Spleen (tissue), 11 donors: ENCODE data around the gene PHACTR4. TPM values are rescaled to one million over a fixed set of nuclear protein-coding genes. Genes with fewer than 3 reads are reported as not detected.
"Not testable (repeated sequence)": the region's sequence is repeated elsewhere in the genome, so short reads cannot be mapped to it uniquely, and the experiment has no call there.

Source experiments
- DNase-seq: peaks from one replicate; pipeline ENCODE4 v3.0.0-alpha.2; 2020
- H3K27ac ChIP-seq, 8 donors: fragments of 200-600 bp; sonication (generic) in 7 of 8; 1 replicate in 4 of 8; 2 replicates in 4 of 8; pipeline versions ENCODE4 v1.5.0 to v1.8.0; 2016 to 2021; ENCODE audit warnings: inconsistent platforms in 4 of 8, mild to moderate bottlenecking in 4 of 8, moderate library complexity in 1 of 8
- H3K27me3 ChIP-seq, 7 donors: fragments of 200-600 bp; sonication (generic) in 6 of 7; replicated peaks in 1 of 7; 1 replicate in 4 of 7; 2 replicates in 3 of 7; pipeline versions ENCODE4 v1.5.0 to v1.8.0; 2016 to 2021; ENCODE audit warnings: inconsistent platforms in 3 of 7, mild to moderate bottlenecking in 1 of 7
- H3K36me3 ChIP-seq, 6 donors: fragments of 200-600 bp; sonication (generic) in 5 of 6; 1 replicate in 4 of 6; 2 replicates in 2 of 6; pipeline versions ENCODE4 v1.5.0 to v1.8.0; 2016 to 2021; ENCODE audit warnings: inconsistent platforms in 2 of 6
- H3K4me1 ChIP-seq, 6 donors: fragments of 200-600 bp; sonication (generic) in 5 of 6; 1 replicate in 3 of 6; 2 replicates in 3 of 6; pipeline versions ENCODE4 v1.5.0 to v1.8.0; 2016 to 2021; ENCODE audit warnings: inconsistent platforms in 3 of 6
- H3K4me3 ChIP-seq, 8 donors: fragments of 200-600 bp; sonication (generic) in 7 of 8; 1 replicate in 4 of 8; 2 replicates in 4 of 8; pipeline versions ENCODE4 v1.5.0 to v1.8.0; 2016 to 2021; ENCODE audit warnings: inconsistent platforms in 4 of 8, mild to moderate bottlenecking in 4 of 8, moderate library complexity in 2 of 8
- H3K9me3 ChIP-seq, 8 donors: fragments of 200-600 bp; sonication (generic) in 7 of 8; 1 replicate in 4 of 8; 2 replicates in 4 of 8; pipeline versions ENCODE4 v1.5.0 to v1.8.0; 2016 to 2021; ENCODE audit warnings: inconsistent platforms in 4 of 8
- POLR2A ChIP-seq, 3 donors: fragments of 450-650 bp; IDR thresholded peaks; one replicate each; pipeline ENCODE4 v1.5.1; 2017; ENCODE audit warnings: antibody characterized with exemption in 3 of 3, mild to moderate bottlenecking in 1 of 3
- POLR2AphosphoS5 ChIP-seq, 3 donors: sonication (generic); formaldehyde crosslinking; IDR thresholded peaks; one replicate each; pipeline ENCODE4 v1.5.1; 2017; ENCODE audit warnings: antibody characterized with exemption in 3 of 3
- WGBS, 5 donors: extraction: QIAGEN DNeasy Blood & Tissue Kit in 3 of 5; methylation state at CpG; one replicate each; pipeline versions ENCODE4 v1.1.5 to v1.1.7; 2013 to 2018; 5-methylcytosine and 5-hydroxymethylcytosine counted together
- intact Hi-C: fragments of 100-400 bp; cut with DNase I; formaldehyde crosslinking; loops from one replicate; pipeline ENCODE4 v1.15.0; 2023; ENCODE audit warnings: low total_unique reads
- polyA plus RNA-seq, 3 donors: library from polyadenylated mRNA; stranded (reverse); fragments of 200-250 nt; gene quantifications; one replicate each; pipeline ENCODE4 v1.2.1, GENCODE V29; 2013
- total RNA-seq, 7 donors: library from RNA; depleted of rRNA in 3 of 7; stranded (reverse); fragments of >200 nt in 3 of 7; fragmentation: NEBNext Ultra II Directional in 4 of 7; extraction: Animal tissue kit (Norgen Biotek cat#: 25700) in 4 of 7; gene quantifications; one replicate each; pipeline versions ENCODE4 v1.1.0 to v1.2.1, GENCODE V29; 2016 to 2021
- TF ChIP-seq, protein P1 (sequence below), 11 experiments: fragments of 200-600 bp in 7 of 11; fragments of 450-650 bp in 4 of 11; sonication (generic) in 4 of 11; IDR thresholded peaks in 8 of 11; conservative IDR thresholded peaks in 3 of 11; 1 replicate in 7 of 11; 2 replicates in 4 of 11; pipeline versions ENCODE4 v1.4.0 to v1.8.0; 2016 to 2021; ENCODE audit warnings: antibody characterized with exemption in 11 of 11, inconsistent platforms in 4 of 11, mild to moderate bottlenecking in 1 of 11
- donor health status: healthy with polysubstance abuse.
- donor health status: DM: no; HTN: no; CAD: no; lungs with moderate emphysema.
- donor health status: DM: no; HTN: no; CAD: no.
- donor health status: Bipolar disorder and iron deficiency.
- donor health status: healthy.
- donor health status: DM: no; HTN: no; CAD: no.
- donor health status: DM: yes; HTN: yes; CAD: no.

The PHACTR4 gene
- total and polyA plus RNA-seq, 10 donors = 8.2 to 55.9 (median 31.3) TPM

GRCh38 chr1:28457678-28458077 is 88.1 kb downstream of the PHACTR4 start:
- H3K36me3 ChIP-seq = peaks cover 0 to 38% (median 16%) of the 10 kb centered on the region in 6 donors
- intact Hi-C loops = no loop called here
- peak overlapping the region in 5 of 8 donors; percentile 21 to 73 (median 66) for H3K27ac ChIP-seq
- TF ChIP-seq POLR2AphosphoS5 (IDR thresholded peaks at IDR 0.05) (no peak), POLR2A (IDR thresholded peaks at IDR 0.05) (no peak)
- TF ChIP-seq, protein P1, sequence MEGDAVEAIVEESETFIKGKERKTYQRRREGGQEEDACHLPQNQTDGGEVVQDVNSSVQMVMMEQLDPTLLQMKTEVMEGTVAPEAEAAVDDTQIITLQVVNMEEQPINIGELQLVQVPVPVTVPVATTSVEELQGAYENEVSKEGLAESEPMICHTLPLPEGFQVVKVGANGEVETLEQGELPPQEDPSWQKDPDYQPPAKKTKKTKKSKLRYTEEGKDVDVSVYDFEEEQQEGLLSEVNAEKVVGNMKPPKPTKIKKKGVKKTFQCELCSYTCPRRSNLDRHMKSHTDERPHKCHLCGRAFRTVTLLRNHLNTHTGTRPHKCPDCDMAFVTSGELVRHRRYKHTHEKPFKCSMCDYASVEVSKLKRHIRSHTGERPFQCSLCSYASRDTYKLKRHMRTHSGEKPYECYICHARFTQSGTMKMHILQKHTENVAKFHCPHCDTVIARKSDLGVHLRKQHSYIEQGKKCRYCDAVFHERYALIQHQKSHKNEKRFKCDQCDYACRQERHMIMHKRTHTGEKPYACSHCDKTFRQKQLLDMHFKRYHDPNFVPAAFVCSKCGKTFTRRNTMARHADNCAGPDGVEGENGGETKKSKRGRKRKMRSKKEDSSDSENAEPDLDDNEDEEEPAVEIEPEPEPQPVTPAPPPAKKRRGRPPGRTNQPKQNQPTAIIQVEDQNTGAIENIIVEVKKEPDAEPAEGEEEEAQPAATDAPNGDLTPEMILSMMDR (IDR thresholded peaks at IDR 0.05 in 8 of 11, conservative IDR thresholded peaks at IDR 0.05 in 3 of 11) = no peak
- H3K27me3 ChIP-seq = no peaks in the 10 kb centered on the region
- no peak for DNase-seq
- no peaks in the 10 kb centered on the region for H3K9me3 ChIP-seq
- WGBS, 5 donors = 63 to 80% (median 74%) methylated on average over 1 of the region's 1 CpG
- no peak overlapping the region for H3K4me3 ChIP-seq
- peaks cover 5 to 47% (median 25%) of the 10 kb centered on the region in 6 donors for H3K4me1 ChIP-seq

DNA sequence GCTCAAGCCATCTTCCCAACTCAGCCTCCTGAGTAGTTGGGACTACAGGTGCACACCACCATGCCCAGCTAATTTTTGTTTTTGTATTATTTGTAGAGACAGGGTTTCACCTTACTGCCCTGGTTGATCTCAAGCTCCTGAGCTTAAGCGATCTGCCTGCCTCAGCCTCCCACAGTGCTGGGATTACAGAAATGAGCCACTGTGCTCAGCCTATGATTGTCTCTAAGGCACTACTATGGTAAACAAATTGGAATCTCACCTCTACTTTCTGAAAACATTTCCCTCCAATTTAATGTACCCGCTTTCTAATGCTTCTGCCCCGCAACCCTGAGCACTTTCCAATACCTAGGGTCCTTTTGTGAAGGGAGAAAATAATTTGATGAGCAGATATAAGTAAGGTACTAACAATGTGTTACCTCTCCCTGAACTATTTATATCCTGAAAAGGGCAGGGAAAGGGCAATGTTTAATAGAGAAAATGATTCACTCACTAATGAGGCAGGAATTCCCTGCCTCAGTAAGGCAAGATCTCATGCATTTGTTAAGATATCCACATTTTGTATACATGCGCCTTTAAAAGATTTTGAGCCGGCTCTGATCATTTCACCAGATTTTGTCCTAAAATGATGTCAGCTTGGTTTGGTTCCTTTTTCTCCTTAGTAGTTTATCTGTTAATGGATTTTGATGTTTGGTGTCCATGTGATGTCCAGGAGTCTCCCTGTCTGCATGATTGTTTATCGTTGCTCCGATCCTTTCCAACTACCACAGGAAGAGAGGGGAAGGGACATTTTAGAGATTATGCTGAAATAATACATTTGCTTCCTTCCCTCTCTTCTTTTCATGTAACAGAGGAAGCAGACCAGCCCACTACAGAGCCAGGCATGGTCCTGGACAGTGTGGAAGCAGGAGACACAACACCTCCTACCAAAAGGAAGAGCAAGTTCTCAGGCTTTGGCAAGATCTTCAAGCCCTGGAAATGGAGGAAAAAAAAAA is 89.0 kb downstream of the PHACTR4 start:
- H3K4me1 ChIP-seq = peaks cover 5 to 47% (median 25%) of the 10 kb centered on the region in 6 donors
- WGBS, 5 donors = 64 to 82% (median 74%) methylated on average over 7 of the region's 7 CpGs
- peak overlapping the region in 1 of 8 donors; percentile 3 for H3K4me3 ChIP-seq
- intact Hi-C loops = no loop called here
- peak in 1 of 3 donors; percentile 40 for TF ChIP-seq POLR2AphosphoS5 (IDR thresholded peaks at IDR 0.05)
- peak in 1 of 3 donors; percentile 18 for TF ChIP-seq POLR2A (IDR thresholded peaks at IDR 0.05)
- TF ChIP-seq, protein P1 (IDR thresholded peaks at IDR 0.05 in 8 of 11, conservative IDR thresholded peaks at IDR 0.05 in 3 of 11) = no peak
- no peak for DNase-seq
- peaks cover 0 to 46% (median 18%) of the 10 kb centered on the region in 6 donors for H3K36me3 ChIP-seq
- H3K27ac ChIP-seq = peak overlapping the region in 6 of 8 donors; percentile 7 to 73 (median 45)
- H3K27me3 ChIP-seq = no peaks in the 10 kb centered on the region
- H3K9me3 ChIP-seq = no peaks in the 10 kb centered on the region

DNA sequence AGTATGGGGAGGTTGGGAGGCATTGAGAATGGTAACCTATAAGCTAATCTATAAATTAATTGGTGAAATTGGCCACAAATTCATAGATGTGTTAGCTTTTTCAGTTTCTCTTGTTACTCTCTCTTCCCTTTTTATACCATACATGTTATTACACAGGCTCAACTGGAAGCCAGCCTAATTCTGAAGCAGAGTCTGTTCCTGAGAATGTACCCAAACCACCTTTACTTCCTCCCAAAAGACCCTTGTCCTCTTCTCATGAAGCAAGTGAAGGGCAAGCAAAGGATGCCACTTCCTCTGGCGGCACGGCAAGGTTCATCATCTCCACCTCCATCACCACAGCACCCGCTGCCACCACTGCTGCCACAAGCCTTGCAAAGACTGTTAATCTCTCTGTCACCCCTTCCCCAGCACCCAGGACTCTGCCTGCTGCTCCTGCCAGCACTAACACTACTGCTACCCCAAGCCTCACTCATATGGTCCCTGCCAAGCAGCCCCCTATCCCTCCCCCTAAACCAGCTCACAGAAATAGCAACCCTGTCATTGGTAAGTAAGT is 96.8 kb downstream of the PHACTR4 start:
- peaks cover 0 to 83% (median 26%) of the 10 kb centered on the region in 6 donors for H3K36me3 ChIP-seq
- H3K27ac ChIP-seq = no peak overlapping the region
- intact Hi-C loops = no loop called here
- H3K27me3 ChIP-seq = no peaks in the 10 kb centered on the region
- no peak overlapping the region for H3K4me3 ChIP-seq
- H3K9me3 ChIP-seq = no peaks in the 10 kb centered on the region
- TF ChIP-seq, protein P1 (IDR thresholded peaks at IDR 0.05 in 8 of 11, conservative IDR thresholded peaks at IDR 0.05 in 3 of 11) = no peak
- TF ChIP-seq POLR2AphosphoS5 (IDR thresholded peaks at IDR 0.05) = no peak
- no peak for TF ChIP-seq POLR2A (IDR thresholded peaks at IDR 0.05)
- WGBS, 5 donors = 63 to 84% (median 84%) methylated on average over 3 of the region's 3 CpGs
- no peaks in the 10 kb centered on the region for H3K4me1 ChIP-seq
- DNase-seq = no peak

DNA sequence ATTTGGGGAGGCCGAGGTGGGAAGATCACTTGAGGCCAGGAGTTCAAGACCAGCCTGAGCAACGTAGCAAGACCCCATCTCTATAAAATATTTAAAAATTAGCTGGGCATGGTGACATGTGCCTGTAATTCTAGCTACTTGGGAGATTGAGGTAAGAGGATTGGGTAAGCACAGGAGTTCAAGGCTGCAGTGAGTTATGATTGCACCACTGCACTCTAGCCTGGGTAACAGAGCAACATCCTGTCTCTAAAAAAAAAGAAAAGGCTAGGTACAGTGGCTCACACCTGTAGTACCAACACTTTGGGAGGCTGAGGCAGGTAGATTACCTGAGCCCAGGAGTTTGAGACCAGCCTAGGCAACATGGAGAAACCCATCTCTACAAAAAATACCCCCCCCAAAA is 100.6 kb downstream of the PHACTR4 start:
- TF ChIP-seq POLR2A (IDR thresholded peaks at IDR 0.05) (no peak), POLR2AphosphoS5 (IDR thresholded peaks at IDR 0.05) (no peak)
- TF ChIP-seq, protein P1 (IDR thresholded peaks at IDR 0.05 in 8 of 11, conservative IDR thresholded peaks at IDR 0.05 in 3 of 11) = no peak
- no peak for DNase-seq
- Histone ChIP-seq H3K4me1 (no peaks in the 10 kb centered on the region), H3K27me3 (no peaks in the 10 kb centered on the region), H3K9me3 (no peaks in the 10 kb centered on the region), H3K27ac (no peak overlapping the region), H3K36me3 (peaks cover 0 to 84% (median 39%) of the 10 kb centered on the region in 6 donors), H3K4me3 (no peak overlapping the region)
- intact Hi-C loops = loop anchor here (10.0 kb wide), 1 partner anchor 65 kb away; no protein-coding TSS in a partner anchor
- WGBS, 5 donors = 66 to 96% (median 85%) methylated on average over 2 of the region's 2 CpGs

DNA sequence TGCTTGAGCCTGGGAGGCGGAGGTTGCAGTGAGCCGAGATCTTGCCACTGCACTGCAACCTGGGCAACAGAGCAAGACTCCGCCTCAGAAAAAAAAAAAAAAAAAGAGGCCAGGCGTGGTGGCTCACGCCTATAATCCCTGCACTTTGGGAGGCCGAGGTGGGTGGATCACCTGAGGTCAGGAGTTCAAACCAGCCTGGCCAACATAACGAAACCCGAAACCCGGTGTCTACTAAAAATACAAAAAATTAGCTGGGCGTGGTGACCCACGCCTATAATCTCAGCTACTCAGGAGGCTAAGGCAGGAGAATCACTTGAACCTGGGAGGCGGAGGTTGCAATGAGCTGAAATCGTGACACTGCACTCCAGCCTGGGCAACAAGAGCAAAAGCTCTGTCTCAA is 110.0 kb downstream of the PHACTR4 start:
- not testable (repeated sequence) for H3K4me3 ChIP-seq, H3K27ac ChIP-seq, H3K4me1 ChIP-seq, DNase-seq, H3K27me3 ChIP-seq, H3K9me3 ChIP-seq
- H3K36me3 ChIP-seq = peaks cover 0 to 100% (median 60%) of the 10 kb centered on the region in 6 donors
- intact Hi-C loops = loop anchor here (10.0 kb wide), 1 partner anchor 75 kb away; no protein-coding TSS in a partner anchor
- 86 to 96% (median 95%) methylated on average over 11 to 13 of the region's 13 CpGs for WGBS, 5 donors
